Measurements from ENCODE around the gene KRT15.

KRT15 gene

GRCh38 chr17:41505007-41505808, 13.5 kb downstream of the KRT15 start, which contains the start of gene KRT13:
KRT13 (minus strand) TSS chr17:41505612; CDS start chr17:41505550, 62 bp downstream.
- DNase-seq (ENCODE audit: low read depth) = no peak
- no peak for TF ChIP-seq CTCF (IDR thresholded peaks at IDR 0.05; ENCODE audit: control insufficient read depth, extremely low read depth, insufficient read depth)
- H3K4me3 ChIP-seq (ENCODE audit: low read depth, low read length) = no peak within 1 kb of the TSS

GRCh38 chr17:41504246-41504977, 14.3 kb downstream of the KRT15 start:
- no peak for TF ChIP-seq CTCF (IDR thresholded peaks at IDR 0.05; ENCODE audit: control insufficient read depth, extremely low read depth, insufficient read depth)
- no peak overlapping the region for H3K4me3 ChIP-seq (ENCODE audit: low read depth, low read length)

GRCh38 chr17:41503202-41503601, 15.5 kb downstream of the KRT15 start:
- DNase-seq (ENCODE audit: low read depth) = no peak
- no peak overlapping the region for H3K4me3 ChIP-seq (ENCODE audit: low read depth, low read length)
- no peak for TF ChIP-seq CTCF (IDR thresholded peaks at IDR 0.05; ENCODE audit: control insufficient read depth, extremely low read depth, insufficient read depth)

More at GRCh38 chr17:41504246-41504977, 14.3 kb downstream of the KRT15 start:
- DNase-seq (ENCODE audit: low read depth) = no peak

GRCh38 chr17:41500131-41500911, 18.4 kb downstream of the KRT15 start:
- no peak for DNase-seq (ENCODE audit: low read depth)
- TF ChIP-seq CTCF (IDR thresholded peaks at IDR 0.05; ENCODE audit: control insufficient read depth, extremely low read depth, insufficient read depth) = no peak
- H3K4me3 ChIP-seq (ENCODE audit: low read depth, low read length) = no peak overlapping the region

GRCh38 chr17:41499714-41500113, 19.0 kb downstream of the KRT15 start:
- no peak overlapping the region for H3K4me3 ChIP-seq (ENCODE audit: low read depth, low read length)
- no peak for TF ChIP-seq CTCF (IDR thresholded peaks at IDR 0.05; ENCODE audit: control insufficient read depth, extremely low read depth, insufficient read depth)
- DNase-seq (ENCODE audit: low read depth) = no peak

GRCh38 chr17:41498276-41498675, 20.4 kb downstream of the KRT15 start:
- H3K4me3 ChIP-seq (ENCODE audit: low read depth, low read length) = no peak overlapping the region
- no peak for DNase-seq (ENCODE audit: low read depth)
- no peak for TF ChIP-seq CTCF (IDR thresholded peaks at IDR 0.05; ENCODE audit: control insufficient read depth, extremely low read depth, insufficient read depth)
